Measurements from ENCODE around the gene PRSS53.
"Not testable (repeated sequence)": the region's sequence is repeated elsewhere in the genome, so short reads cannot be mapped to it uniquely, and the experiment has no call there.

Gene PRSS53

GRCh38 chr16:31088459-31089183, at the start of gene PRSS53:
Gene PRSS53, minus strand, starts transcription at chr16:31088943. Its CDS starts 134 bp downstream, at chr16:31088809.
- no peak for DNase-seq (ENCODE audit: low read depth)

- not testable (repeated sequence) for DNase-seq (ENCODE audit: low read depth)
Observed at GRCh38 chr16:31136822-31137499, 48.2 kb upstream of the PRSS53 start.

GRCh38 chr16:31136287-31136662, 47.5 kb upstream of the PRSS53 start:
- no peak for DNase-seq (ENCODE audit: low read depth)

GRCh38 chr16:31135535-31136286, 47.0 kb upstream of the PRSS53 start, which contains the start of gene PRSS8:
Gene PRSS8, minus strand, starts transcription at chr16:31135727. Its CDS starts 229 bp downstream, at chr16:31135498.
- DNase-seq (ENCODE audit: low read depth), result no peak

GRCh38 chr16:31134625-31135534, 46.1 kb upstream of the PRSS53 start:
- no peak for DNase-seq (ENCODE audit: low read depth)

GRCh38 chr16:31134091-31134571, 45.4 kb upstream of the PRSS53 start:
- DNase-seq (ENCODE audit: low read depth), result no peak

- DNase-seq (ENCODE audit: low read depth), result no peak
Observed at GRCh38 chr16:31133046-31133501, 44.3 kb upstream of the PRSS53 start.

- DNase-seq (ENCODE audit: low read depth), result no peak
Observed at GRCh38 chr16:31132303-31132979, 43.7 kb upstream of the PRSS53 start.

- DNase-seq (ENCODE audit: low read depth), result no peak
Observed at GRCh38 chr16:31131841-31132271, 43.1 kb upstream of the PRSS53 start.

- DNase-seq (ENCODE audit: low read depth), result no peak
Observed at GRCh38 chr16:31131416-31131815, 42.7 kb upstream of the PRSS53 start.

GRCh38 chr16:31130899-31131298, 42.2 kb upstream of the PRSS53 start:
- no peak for DNase-seq (ENCODE audit: low read depth)

GRCh38 chr16:31130336-31130891, 41.7 kb upstream of the PRSS53 start:
- no peak for DNase-seq (ENCODE audit: low read depth)

- DNase-seq (ENCODE audit: low read depth), result no peak
Observed at GRCh38 chr16:31129568-31130335, 41.0 kb upstream of the PRSS53 start.

GRCh38 chr16:31128711-31129567, 40.2 kb upstream of the PRSS53 start:
- no peak for DNase-seq (ENCODE audit: low read depth)

GRCh38 chr16:31127182-31127581, 38.4 kb upstream of the PRSS53 start:
- no peak for DNase-seq (ENCODE audit: low read depth)

- no peak for DNase-seq (ENCODE audit: low read depth)
Observed at GRCh38 chr16:31125844-31126243, 37.1 kb upstream of the PRSS53 start.

GRCh38 chr16:31120129-31120528, 31.4 kb upstream of the PRSS53 start:
- no peak for DNase-seq (ENCODE audit: low read depth)

GRCh38 chr16:31118223-31119155, 29.7 kb upstream of the PRSS53 start:
- DNase-seq (ENCODE audit: low read depth), result no peak

Data from activated gamma-delta T cell treated with anti-CD3 and anti-CD28 coated beads, Interleukin-2, amount 50 U/mL, for 16 hours (primary cell).